H9 (cell line): Measurements from ENCODE around the gene MAGI1. TPM values are rescaled to one million over a fixed set of nuclear protein-coding genes. Genes with fewer than 3 reads are reported as not detected.

Experiments
- DNase-seq: peaks from one replicate; pipeline ENCODE4 v3.0.0-alpha.2; 2017
- H2AFZ ChIP-seq: one replicate; pipeline ENCODE4 v1.6.1; 2013; ENCODE audit warnings: mild to moderate bottlenecking, low read length, control low read depth, moderate library complexity
- H2AK5ac ChIP-seq: 2 replicates; pipeline ENCODE4 v1.6.1; 2013; ENCODE audit warnings: low read length, control low read depth, mixed read lengths; ENCODE audit not compliant: insufficient read length
- H2BK120ac ChIP-seq: one replicate; pipeline ENCODE4 v1.6.1; 2013; ENCODE audit warnings: low read depth, mild to moderate bottlenecking, low read length, control low read depth, inconsistent platforms; ENCODE audit not compliant: poor library complexity, severe bottlenecking
- H2BK12ac ChIP-seq: 2 replicates; pipeline ENCODE4 v1.6.1; 2013; ENCODE audit warnings: low read length, control low read depth, mixed read lengths, low read depth; ENCODE audit not compliant: insufficient read length
- H2BK15ac ChIP-seq: 2 replicates; pipeline ENCODE4 v1.6.1; 2013; ENCODE audit warnings: low read depth, low read length, control low read depth
- H2BK20ac ChIP-seq: one replicate; pipeline ENCODE4 v1.6.1; 2013; ENCODE audit warnings: low read depth, mild to moderate bottlenecking, low read length, control low read depth, inconsistent platforms; ENCODE audit not compliant: poor library complexity, severe bottlenecking
- H2BK5ac ChIP-seq: 2 replicates; pipeline ENCODE4 v1.6.1; 2013; ENCODE audit warnings: low read length, control low read depth, mixed read lengths; ENCODE audit not compliant: insufficient read length
- H3K14ac ChIP-seq: 2 replicates; pipeline ENCODE4 v1.6.1; 2013; ENCODE audit warnings: low read length, control low read depth; ENCODE audit not compliant: insufficient read depth
- H3K18ac ChIP-seq: 2 replicates; pipeline ENCODE4 v1.6.1; 2013; ENCODE audit warnings: low read depth, mild to moderate bottlenecking, mixed read lengths, low read length, control low read depth; ENCODE audit not compliant: insufficient read length
- H3K23ac ChIP-seq: 2 replicates; pipeline ENCODE4 v1.6.1; 2013; ENCODE audit warnings: low read length, control low read depth, mixed read lengths, low read depth; ENCODE audit not compliant: insufficient read length
- H3K23me2 ChIP-seq: 2 replicates; pipeline ENCODE4 v1.6.1; 2013; ENCODE audit warnings: low read depth, mild to moderate bottlenecking, mixed read lengths, low read length, control low read depth; ENCODE audit not compliant: insufficient read length, poor library complexity, severe bottlenecking
- H3K27ac ChIP-seq: 2 replicates; pipeline ENCODE4 v1.5.1; 2013; ENCODE audit warnings: low read length, control low read depth, mixed read lengths, low read depth; ENCODE audit not compliant: insufficient read length
- H3K27me3 ChIP-seq: 2 replicates; pipeline ENCODE4 v1.6.1; 2013; ENCODE audit warnings: low read length, control low read depth, inconsistent platforms; ENCODE audit not compliant: insufficient read depth
- H3K4ac ChIP-seq: 2 replicates; pipeline ENCODE4 v1.6.1; 2013; ENCODE audit warnings: low read depth, mild to moderate bottlenecking, control low read depth, inconsistent platforms, low read length, moderate library complexity
- H3K4me1 ChIP-seq: 2 replicates; pipeline ENCODE4 v1.6.1; 2013; ENCODE audit warnings: low read length, control low read depth, inconsistent platforms; ENCODE audit not compliant: insufficient read depth
- H3K4me2 ChIP-seq: 2 replicates; pipeline ENCODE4 v1.6.1; 2013; ENCODE audit warnings: low read length, control low read depth, mixed read lengths; ENCODE audit not compliant: insufficient read length, insufficient read depth
- H3K56ac ChIP-seq: 2 replicates; pipeline ENCODE4 v1.6.1; 2013; ENCODE audit warnings: low read depth, mild to moderate bottlenecking, mixed read lengths, low read length, control low read depth; ENCODE audit not compliant: insufficient read length
- H3K79me1 ChIP-seq: 2 replicates; pipeline ENCODE4 v1.6.1; 2013; ENCODE audit warnings: low read depth, mild to moderate bottlenecking, moderate library complexity, low read length, control low read depth, inconsistent platforms; ENCODE audit not compliant: insufficient read depth, poor library complexity, severe bottlenecking
- H3K79me2 ChIP-seq: 2 replicates; pipeline ENCODE4 v1.6.1; 2013; ENCODE audit warnings: low read length, control low read depth, inconsistent platforms; ENCODE audit not compliant: insufficient read depth
- H3K9ac ChIP-seq: 2 replicates; pipeline ENCODE4 v1.6.1; 2013; ENCODE audit warnings: low read length, control low read depth, mixed read lengths; ENCODE audit not compliant: insufficient read length; ENCODE audit errors: extremely low read depth
- H3K9me3 ChIP-seq: one replicate; pipeline ENCODE4 v1.6.1; 2013; ENCODE audit warnings: low read depth, low read length, inconsistent platforms; ENCODE audit not compliant: control insufficient read depth
- H3T11ph ChIP-seq: one replicate; pipeline ENCODE4 v1.6.1; 2013; ENCODE audit warnings: mild to moderate bottlenecking, low read length, control low read depth, inconsistent platforms
- H4K20me1 ChIP-seq: one replicate; pipeline ENCODE4 v1.6.1; 2013; ENCODE audit not compliant: control insufficient read depth, insufficient read length, insufficient read depth
- H4K5ac ChIP-seq: 2 replicates; pipeline ENCODE4 v1.6.1; 2013; ENCODE audit warnings: low read depth, mild to moderate bottlenecking, mixed read lengths, low read length, control low read depth; ENCODE audit not compliant: insufficient read length
- H4K8ac ChIP-seq: replicated peaks from 2 replicates; pipeline ENCODE4 v1.6.1; 2013; ENCODE audit warnings: low read length, control low read depth, mixed read lengths, low read depth; ENCODE audit not compliant: insufficient read length
- H4K91ac ChIP-seq: 2 replicates; pipeline ENCODE4 v1.6.1; 2013; ENCODE audit warnings: low read depth, mild to moderate bottlenecking, moderate library complexity, mixed read lengths, low read length, control low read depth; ENCODE audit not compliant: insufficient read length
- H3K27ac Mint-ChIP-seq, 3 experiments: 2 replicates in 2 of 3; 3 replicates in 1 of 3; pipeline ENCODE4 v1.8.0; 2020 to 2021; ENCODE audit warnings: mixed read lengths in 3 of 3, mild to moderate bottlenecking in 1 of 3, moderate library complexity in 1 of 3
- H3K27me3 Mint-ChIP-seq: 2 replicates; pipeline ENCODE4 v1.8.0; 2021; ENCODE audit warnings: low read depth, mild to moderate bottlenecking, moderate library complexity, mixed read lengths
- H3K36me3 Mint-ChIP-seq, 3 experiments: 2 replicates in 2 of 3; 3 replicates in 1 of 3; pipeline ENCODE4 v1.8.0; 2020 to 2021; ENCODE audit warnings: low read depth in 3 of 3, mixed read lengths in 3 of 3; ENCODE audit not compliant: insufficient read depth in 1 of 3
- H3K4me1 Mint-ChIP-seq, 2 experiments: 2 replicates each; pipeline ENCODE4 v1.8.0; 2020; ENCODE audit warnings: mixed read lengths in 2 of 2
- H3K4me3 Mint-ChIP-seq, 2 experiments: 2 replicates in 1 of 2; 3 replicates in 1 of 2; pipeline ENCODE4 v1.8.0; 2020 to 2021; ENCODE audit warnings: mild to moderate bottlenecking in 2 of 2, mixed read lengths in 2 of 2, moderate library complexity in 1 of 2
- H3K9me3 Mint-ChIP-seq, 2 experiments: 2 replicates in 1 of 2; 3 replicates in 1 of 2; pipeline ENCODE4 v1.8.0; 2020; ENCODE audit warnings: mild to moderate bottlenecking in 2 of 2, mixed read lengths in 2 of 2, moderate library complexity in 1 of 2
- CTCF ChIP-seq: fragments of 200-600 bp; sonication (generic); conservative IDR thresholded peaks from 3 replicates; pipeline ENCODE4 v1.8.0; 2021; ENCODE audit warnings: antibody characterized with exemption, mild to moderate bottlenecking
- WGBS: extraction: QIAGEN DNeasy Blood & Tissue Kit; methylation state at CpG from one replicate; pipeline ENCODE4 v1.1.7; 2013; ENCODE audit warnings: missing lambda C conversion rate, low lambda C conversion rate, mixed read lengths; ENCODE audit not compliant: insufficient read length; ENCODE audit errors: extremely low coverage; 5-methylcytosine and 5-hydroxymethylcytosine counted together
- total RNA-seq: library from RNA; stranded (reverse); gene quantifications from 2 replicates; pipeline ENCODE4 v1.2.1, GENCODE V29; 2021

MAGI1 gene
- total RNA-seq, 1 experiment from 2014 or later: 65.7 TPM

DNA sequence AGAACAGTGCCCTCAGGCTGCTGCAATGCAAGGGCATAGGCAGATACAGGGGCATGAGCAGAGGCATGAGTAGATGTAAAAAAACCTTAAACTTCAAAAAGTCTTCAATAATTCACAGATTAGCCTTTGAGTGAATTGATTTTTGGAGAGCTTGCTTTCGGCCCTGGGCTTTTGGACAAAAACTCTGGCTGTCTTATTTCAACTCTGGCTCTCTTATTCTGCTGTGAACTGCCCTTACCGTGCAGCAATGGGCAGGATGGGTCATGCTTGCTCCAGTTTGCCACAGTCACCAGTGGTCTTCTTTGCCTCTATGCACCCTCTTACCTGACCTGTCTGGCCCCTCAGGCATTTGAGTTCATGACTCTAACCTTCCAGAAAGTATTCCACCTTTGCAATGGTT is 555.7 kb downstream of the MAGI1 start:
- Mint-ChIP-seq H3K4me3 (no peak overlapping the region; a peak in 2 of 5 replicates), H3K9me3 (no peaks in the 10 kb centered on the region), H3K36me3 (no peaks in the 10 kb centered on the region), H3K4me1 (peaks cover 77 to 84% of the 10 kb centered on the region in 2 experiments), H3K27ac (peak overlapping the region; percentile 30 to 77 (median 71); a peak in 6 of 7 replicates), H3K27me3 (no peaks in the 10 kb centered on the region)
- peaks cover 19% of the 10 kb centered on the region; the same call in 1 of the 2 replicates for H3K4me1 ChIP-seq
- H3K23ac ChIP-seq: no peak overlapping the region
- H3K27ac ChIP-seq: no peak overlapping the region
- H3K4ac ChIP-seq: no peak overlapping the region
- H2BK5ac ChIP-seq: no peak overlapping the region
- no peak overlapping the region for H3K56ac ChIP-seq
- no peak overlapping the region for H2AFZ ChIP-seq
- WGBS: no CpG with 5 or more reads among the region's 2 CpGs
- no peak overlapping the region for H2BK20ac ChIP-seq
- H3K9me3 ChIP-seq: no peaks in the 10 kb centered on the region
- no peaks in the 10 kb centered on the region for H3K27me3 ChIP-seq
- no peak overlapping the region for H2AK5ac ChIP-seq
- no peak overlapping the region for H3K14ac ChIP-seq
- no peak overlapping the region for H4K5ac ChIP-seq
- no peaks in the 10 kb centered on the region for H3K79me2 ChIP-seq
- H2BK120ac ChIP-seq: no peak overlapping the region
- H4K8ac ChIP-seq: no peak overlapping the region
- no peak overlapping the region for H3K9ac ChIP-seq
- H4K20me1 ChIP-seq: no peaks in the 10 kb centered on the region
- H2BK12ac ChIP-seq: no peak overlapping the region
- H3K4me2 ChIP-seq: peak overlapping the region; percentile 18
- H3K23me2 ChIP-seq: peaks cover 3% of the 10 kb centered on the region
- no peak overlapping the region for H3K18ac ChIP-seq
- TF ChIP-seq CTCF: no peak
- no peak overlapping the region for H2BK15ac ChIP-seq
- no peak overlapping the region for H3T11ph ChIP-seq
- no peak for DNase-seq
- H4K91ac ChIP-seq: no peak overlapping the region
- peaks cover 3% of the 10 kb centered on the region for H3K79me1 ChIP-seq
